Measurements from ENCODE around the gene PRR13.

DNA sequence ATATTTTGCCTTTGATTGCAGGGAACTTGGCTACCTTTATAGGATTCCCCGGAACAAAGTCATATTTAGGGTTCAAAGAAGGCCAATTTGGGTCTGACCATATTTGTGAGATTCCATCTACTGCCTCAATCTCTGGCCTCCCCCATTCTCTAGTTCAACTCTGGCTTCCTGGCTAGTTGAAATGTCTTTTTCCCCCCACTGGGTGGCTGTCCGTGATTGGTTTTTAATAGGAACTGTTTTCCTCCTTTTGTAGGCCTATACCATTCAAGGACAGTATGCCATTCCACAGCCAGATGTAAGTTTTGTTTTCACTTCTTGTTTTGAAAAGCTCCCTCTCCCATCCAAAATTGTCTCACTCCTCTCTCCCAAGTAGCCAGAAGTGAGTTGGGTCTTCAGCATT is 24.1 kb downstream of the PRR13 start:
- TF ChIP-seq POLR2AphosphoS5 (IDR thresholded peaks at IDR 0.05; ENCODE audit: borderline replicate concordance, low read depth, low read length) = no peak
- TF ChIP-seq EZH2 (IDR thresholded peaks at IDR 0.05) = no peak
